Activated T-helper 17 cell treated with anti-CD3 and anti-CD28 coated beads, Interleukin-2, amount 50 U/mL, for 72 hours (primary cell): ENCODE measurements around the gene RENBP. TPM values are rescaled to one million over a fixed set of nuclear protein-coding genes. Genes with fewer than 3 reads are reported as not detected.
"Not testable (repeated sequence)": the region's sequence is repeated elsewhere in the genome, so short reads cannot be mapped to it uniquely, and the experiment has no call there.

Source experiments
- ATAC-seq: fragments of 150-1000 bp; cut with Tn5 transposase; replicated peaks from 2 replicates; pipeline ENCODE4 v1.10.0; 2021; ENCODE audit warnings: mild to moderate bottlenecking, moderate library complexity
- H3K27ac Mint-ChIP-seq: one replicate; pipeline ENCODE4 v1.8.0; 2022; ENCODE audit warnings: mixed read lengths
- H3K27me3 Mint-ChIP-seq: one replicate; pipeline ENCODE4 v1.8.0; 2022; ENCODE audit warnings: mixed read lengths
- H3K36me3 Mint-ChIP-seq: one replicate; pipeline ENCODE4 v1.8.0; 2022; ENCODE audit warnings: low read depth, mild to moderate bottlenecking, mixed read lengths
- H3K4me1 Mint-ChIP-seq: one replicate; pipeline ENCODE4 v1.8.0; 2022; ENCODE audit warnings: mixed read lengths
- H3K4me3 Mint-ChIP-seq: one replicate; pipeline ENCODE4 v1.8.0; 2022; ENCODE audit warnings: mild to moderate bottlenecking, mixed read lengths
- H3K9me3 Mint-ChIP-seq: one replicate; pipeline ENCODE4 v1.8.0; 2022; ENCODE audit warnings: mixed read lengths
- total RNA-seq, 2 donors: library from RNA; stranded (reverse); gene quantifications; one replicate each; pipeline ENCODE4 v1.2.3, GENCODE V29; 2022

RENBP gene
- total RNA-seq = 1 to 10 TPM; 4.7 to 4.9 TPM

DNA sequence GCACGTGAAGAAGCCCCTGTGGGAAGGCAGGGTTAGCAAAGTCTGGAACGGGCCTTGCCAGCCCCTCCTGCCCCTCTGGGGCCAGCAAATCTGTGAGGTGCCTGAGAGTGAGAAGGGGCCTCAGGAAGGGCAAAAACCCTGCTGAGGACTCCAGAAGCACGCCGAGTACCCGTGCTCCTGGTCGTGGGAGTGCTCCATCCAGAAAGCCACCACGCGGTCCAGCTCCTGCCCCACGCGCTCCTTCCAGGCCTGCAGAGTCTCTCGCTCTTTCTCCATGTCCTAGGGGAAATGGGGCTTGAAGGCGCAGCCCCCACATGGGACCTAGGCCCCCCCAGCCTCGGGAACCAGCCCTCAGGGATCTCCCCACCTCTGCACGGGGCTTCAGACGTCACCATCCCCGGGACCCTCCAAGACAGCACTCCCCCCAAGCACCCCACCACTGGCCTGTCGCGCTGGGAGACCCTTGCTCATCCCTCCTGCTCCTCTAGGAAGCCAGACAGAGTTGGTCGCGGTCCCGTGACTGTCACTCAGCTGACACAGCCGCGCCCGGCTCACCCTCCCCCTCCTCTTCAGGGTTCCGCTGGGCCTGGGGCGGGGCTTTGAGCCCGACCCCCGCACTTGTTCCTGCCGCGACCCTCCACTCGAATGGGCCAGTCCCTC lies at the start of gene RENBP:
Gene RENBP, minus strand, starts transcription at position 504 of the 660 bp plus-strand sequence. Its CDS starts 33 bp downstream, at position 471.
- peak within 1 kb of the TSS; percentile 70 for H3K4me3 Mint-ChIP-seq
- H3K4me1 Mint-ChIP-seq = peaks cover 6% of the 10 kb centered on the region
- peak within 1 kb of the TSS; percentile 59 for H3K27ac Mint-ChIP-seq
- H3K27me3 Mint-ChIP-seq = no peaks in the 10 kb centered on the region
- peak; percentile 28 for ATAC-seq
- no peaks in the 10 kb centered on the region for H3K9me3 Mint-ChIP-seq
- H3K36me3 Mint-ChIP-seq = peaks cover 20% of the 10 kb centered on the region

DNA sequence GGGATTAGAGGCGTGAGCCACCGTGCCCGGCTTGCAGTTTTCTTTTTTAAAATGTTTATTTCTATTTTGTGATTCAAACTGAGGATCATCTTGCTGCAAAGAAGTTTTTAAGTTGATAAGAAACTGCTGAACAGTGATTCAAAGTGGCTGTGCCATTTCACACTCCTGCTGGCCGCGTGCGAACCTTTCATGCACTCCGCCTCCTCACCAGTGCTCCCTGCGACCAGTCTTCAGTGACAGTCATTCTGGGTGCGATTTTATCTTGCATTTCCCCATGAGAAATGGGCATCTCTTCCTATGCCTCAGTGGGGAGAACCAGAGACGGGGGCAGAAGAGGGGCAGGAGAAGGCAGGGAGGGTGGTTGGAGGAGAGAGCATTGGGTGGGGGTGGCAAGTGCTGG lies 49.5 kb upstream of the RENBP start:
- Mint-ChIP-seq H3K27me3 (no peaks in the 10 kb centered on the region), H3K4me1 (peaks cover 8% of the 10 kb centered on the region), H3K27ac (no peak overlapping the region), H3K9me3 (no peaks in the 10 kb centered on the region), H3K36me3 (no peaks in the 10 kb centered on the region), H3K4me3 (no peak overlapping the region)
- ATAC-seq = no peak

- no peak for ATAC-seq
- Mint-ChIP-seq H3K4me1 (peaks cover 8% of the 10 kb centered on the region), H3K36me3 (no peaks in the 10 kb centered on the region), H3K9me3 (no peaks in the 10 kb centered on the region), H3K27me3 (no peaks in the 10 kb centered on the region), H3K27ac (no peak overlapping the region), H3K4me3 (no peak overlapping the region)
These were observed 48.6 kb upstream of the RENBP start for GRCh38 chrX:153993079-153993478.

GRCh38 chrX:153992180-153992579 lies 47.7 kb upstream of the RENBP start:
- Mint-ChIP-seq H3K36me3 (no peaks in the 10 kb centered on the region), H3K27me3 (no peaks in the 10 kb centered on the region), H3K4me3 (peak overlapping the region; percentile 31), H3K9me3 (no peaks in the 10 kb centered on the region), H3K4me1 (peaks cover 8% of the 10 kb centered on the region), H3K27ac (no peak overlapping the region)
- no peak for ATAC-seq

GRCh38 chrX:153991013-153991580 lies 46.7 kb upstream of the RENBP start:
- Mint-ChIP-seq H3K27me3 (no peaks in the 10 kb centered on the region), H3K4me1 (peaks cover 8% of the 10 kb centered on the region), H3K4me3 (peak overlapping the region; percentile 83), H3K36me3 (no peaks in the 10 kb centered on the region), H3K27ac (peak overlapping the region; percentile 84), H3K9me3 (no peaks in the 10 kb centered on the region)
- no peak for ATAC-seq

- ATAC-seq = peak; percentile 68
- H3K36me3 Mint-ChIP-seq = no peaks in the 10 kb centered on the region
- H3K9me3 Mint-ChIP-seq = no peaks in the 10 kb centered on the region
- peaks cover 8% of the 10 kb centered on the region for H3K4me1 Mint-ChIP-seq
- H3K27me3 Mint-ChIP-seq = no peaks in the 10 kb centered on the region
- peak overlapping the region; percentile 93 for H3K27ac Mint-ChIP-seq
- H3K4me3 Mint-ChIP-seq = peak overlapping the region; percentile 83
These were observed 45.7 kb upstream of the RENBP start for GRCh38 chrX:153989973-153990655.

DNA sequence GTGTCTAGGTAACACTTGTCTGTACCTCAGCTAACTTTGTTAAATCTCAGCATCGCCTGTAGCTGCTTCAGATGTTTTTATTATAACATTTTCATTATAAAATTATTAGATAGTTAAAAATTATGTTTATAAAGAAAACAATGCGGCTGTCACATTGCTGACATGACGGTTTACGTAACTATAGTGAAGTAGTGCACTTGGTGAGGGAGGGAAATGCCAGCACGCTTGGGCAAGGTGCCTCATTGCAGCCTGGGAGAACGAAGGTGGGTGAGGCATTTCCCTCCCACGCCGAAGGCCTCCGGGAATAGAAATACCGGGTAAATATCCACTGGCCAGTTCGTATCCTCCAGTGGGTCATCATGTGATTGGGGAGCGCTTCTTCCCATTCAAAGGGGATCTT lies 44.0 kb upstream of the RENBP start:
- no peak for ATAC-seq
- no peaks in the 10 kb centered on the region for H3K36me3 Mint-ChIP-seq
- H3K27ac Mint-ChIP-seq = no peak overlapping the region
- peaks cover 8% of the 10 kb centered on the region for H3K4me1 Mint-ChIP-seq
- H3K27me3 Mint-ChIP-seq = no peaks in the 10 kb centered on the region
- H3K9me3 Mint-ChIP-seq = no peaks in the 10 kb centered on the region
- H3K4me3 Mint-ChIP-seq = no peak overlapping the region

DNA sequence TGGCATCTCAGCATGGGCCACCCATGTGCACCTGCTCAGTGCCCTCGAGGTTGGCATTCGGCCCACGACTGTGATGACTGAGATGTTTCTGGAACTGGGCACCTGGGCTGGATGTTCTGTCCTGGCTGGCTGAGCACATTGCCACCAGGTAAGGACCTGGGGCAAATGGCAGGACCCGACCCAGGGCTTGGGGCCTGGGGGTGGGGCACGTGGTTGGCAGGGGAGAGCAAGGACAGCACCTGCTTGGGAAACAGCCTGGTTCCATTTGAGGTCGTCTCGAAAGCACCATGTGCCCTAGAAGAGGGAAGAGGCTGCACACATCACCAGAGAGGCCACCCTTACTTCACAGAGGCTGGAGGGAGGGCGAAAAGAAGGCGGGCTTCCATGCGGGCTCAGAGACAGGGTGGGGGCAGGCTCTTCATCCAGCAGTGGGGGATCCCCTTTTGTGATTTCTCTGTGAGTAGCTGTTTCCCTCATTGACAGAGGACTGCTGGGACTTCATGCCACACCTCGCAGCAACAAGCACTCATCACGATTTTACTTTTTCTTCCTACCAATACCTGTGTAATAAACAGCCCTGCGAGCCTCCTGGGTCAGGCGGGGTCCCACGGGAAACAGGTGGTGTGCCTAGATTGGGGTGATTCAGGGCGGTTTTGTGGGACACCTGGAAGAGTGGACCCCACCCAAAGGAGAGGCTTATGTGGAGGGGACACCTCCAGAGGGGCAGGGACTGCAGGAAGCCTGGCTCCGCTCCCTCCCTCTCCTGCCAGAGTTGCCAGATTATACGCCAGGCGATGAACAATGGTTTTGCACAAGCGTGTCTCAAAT lies 40.1 kb upstream of the RENBP start:
- ATAC-seq = peak; percentile 35
- Mint-ChIP-seq H3K27ac (peak overlapping the region; percentile 84), H3K36me3 (peaks cover 8% of the 10 kb centered on the region), H3K4me3 (peak overlapping the region; percentile 87), H3K27me3 (no peaks in the 10 kb centered on the region), H3K9me3 (no peaks in the 10 kb centered on the region), H3K4me1 (peaks cover 10% of the 10 kb centered on the region)

- Mint-ChIP-seq H3K9me3 (no peaks in the 10 kb centered on the region), H3K4me3 (peak overlapping the region; percentile 87), H3K27ac (peak overlapping the region; percentile 70), H3K27me3 (no peaks in the 10 kb centered on the region), H3K4me1 (peaks cover 7% of the 10 kb centered on the region), H3K36me3 (peaks cover 8% of the 10 kb centered on the region)
- ATAC-seq = peak; percentile 30
These were observed 38.9 kb upstream of the RENBP start for GRCh38 chrX:153983321-153983801.

GRCh38 chrX:153981771-153982533 lies 37.5 kb upstream of the RENBP start:
- ATAC-seq = peak; percentile 56
- H3K27me3 Mint-ChIP-seq = no peaks in the 10 kb centered on the region
- peak overlapping the region; percentile 87 for H3K4me3 Mint-ChIP-seq
- H3K4me1 Mint-ChIP-seq = peaks cover 7% of the 10 kb centered on the region
- H3K36me3 Mint-ChIP-seq = peaks cover 8% of the 10 kb centered on the region
- H3K9me3 Mint-ChIP-seq = no peaks in the 10 kb centered on the region
- H3K27ac Mint-ChIP-seq = peak overlapping the region; percentile 89

- peaks cover 8% of the 10 kb centered on the region for H3K36me3 Mint-ChIP-seq
- H3K4me1 Mint-ChIP-seq = peaks cover 7% of the 10 kb centered on the region
- H3K27ac Mint-ChIP-seq = peak overlapping the region; percentile 89
- peak overlapping the region; percentile 87 for H3K4me3 Mint-ChIP-seq
- H3K27me3 Mint-ChIP-seq = no peaks in the 10 kb centered on the region
- no peaks in the 10 kb centered on the region for H3K9me3 Mint-ChIP-seq
- no peak for ATAC-seq
These were observed 36.8 kb upstream of the RENBP start for GRCh38 chrX:153981231-153981630.

DNA sequence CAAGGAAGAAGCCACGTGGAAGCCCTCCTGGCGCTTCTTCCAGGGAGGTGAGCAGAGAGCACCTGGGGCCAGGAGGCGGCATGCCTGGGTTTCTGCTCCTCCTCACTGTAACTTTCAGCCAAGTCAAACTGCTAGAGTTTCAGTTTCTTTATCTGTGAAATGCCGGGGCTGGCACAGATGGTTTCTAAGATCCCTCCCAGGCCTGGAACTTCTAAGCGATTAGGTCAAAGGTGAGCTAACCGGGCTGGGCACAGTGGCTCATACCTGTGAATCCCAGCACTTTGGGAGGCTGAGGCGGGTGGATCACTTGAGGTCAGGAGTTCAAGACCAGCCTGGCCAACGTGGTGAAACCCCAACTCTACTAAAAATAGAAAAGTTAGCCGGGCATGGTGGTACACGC lies 36.0 kb upstream of the RENBP start:
- Mint-ChIP-seq H3K27ac (peak overlapping the region; percentile 82), H3K4me3 (peak overlapping the region; percentile 87)
- H3K36me3 Mint-ChIP-seq, H3K4me1 Mint-ChIP-seq, H3K9me3 Mint-ChIP-seq, H3K27me3 Mint-ChIP-seq: not testable (repeated sequence)
- ATAC-seq = peak; percentile 55

GRCh38 chrX:153974726-153975286 lies 30.4 kb upstream of the RENBP start:
- Mint-ChIP-seq H3K36me3 (peaks cover 15% of the 10 kb centered on the region), H3K9me3 (no peaks in the 10 kb centered on the region), H3K27me3 (no peaks in the 10 kb centered on the region), H3K27ac (peak overlapping the region; percentile 88), H3K4me3 (peak overlapping the region; percentile 90), H3K4me1 (peaks cover 9% of the 10 kb centered on the region)
- no peak for ATAC-seq
